ENCODE data around the gene RAE1.

Gene RAE1

GRCh38 chr20:57341663-57342062 lies 9.4 kb upstream of the RAE1 start:
- Histone ChIP-seq H3F3A (ENCODE audit: low read depth) (no peaks in the 10 kb centered on the region), H3K9me2 (replicated peaks; ENCODE audit: low read depth, low read length) (no peaks in the 10 kb centered on the region), H3K9me3 (ENCODE audit: insufficient read depth, low read depth, low read length) (no peaks in the 10 kb centered on the region), H3K79me2 (ENCODE audit: insufficient read depth, low read length) (no peaks in the 10 kb centered on the region), H3K4me2 (ENCODE audit: low read depth, low read length, poor library complexity, severe bottlenecking) (no peak overlapping the region), H3K4me3 (ENCODE audit: low read length, poor library complexity, severe bottlenecking) (no peak overlapping the region), H3K9ac (ENCODE audit: low read depth, low read length, poor library complexity, severe bottlenecking) (no peak overlapping the region), H3K4me1 (ENCODE audit: insufficient read depth, low read length, poor library complexity, severe bottlenecking) (no peaks in the 10 kb centered on the region), H3K27me3 (ENCODE audit: insufficient read depth, low read length, poor library complexity, severe bottlenecking) (no peaks in the 10 kb centered on the region), H4K20me1 (ENCODE audit: insufficient read depth, low read length, poor library complexity, severe bottlenecking) (no peaks in the 10 kb centered on the region), H3K36me3 (ENCODE audit: insufficient read depth, low read length) (no peaks in the 10 kb centered on the region), H2AFZ (ENCODE audit: low read length) (no peak overlapping the region)
- TF ChIP-seq EZH2phosphoT487 (IDR thresholded peaks at IDR 0.05; ENCODE audit: borderline replicate concordance) (no peak), CTCF (conservative IDR thresholded peaks at IDR 0.05; ENCODE audit: low read length) (no peak)

GRCh38 chr20:57342829-57343228 lies 8.2 kb upstream of the RAE1 start:
- H3K4me3 ChIP-seq (ENCODE audit: low read length, poor library complexity, severe bottlenecking), result no peak overlapping the region
- no peaks in the 10 kb centered on the region for H3K9me2 ChIP-seq (replicated peaks; ENCODE audit: low read depth, low read length)
- H2AFZ ChIP-seq (ENCODE audit: low read length), result no peak overlapping the region
- H3K27me3 ChIP-seq (ENCODE audit: insufficient read depth, low read length, poor library complexity, severe bottlenecking), result no peaks in the 10 kb centered on the region
- no peaks in the 10 kb centered on the region for H4K20me1 ChIP-seq (ENCODE audit: insufficient read depth, low read length, poor library complexity, severe bottlenecking)
- no peak overlapping the region for H3K4me2 ChIP-seq (ENCODE audit: low read depth, low read length, poor library complexity, severe bottlenecking)
- no peaks in the 10 kb centered on the region for H3K79me2 ChIP-seq (ENCODE audit: insufficient read depth, low read length)
- TF ChIP-seq EZH2phosphoT487 (IDR thresholded peaks at IDR 0.05; ENCODE audit: borderline replicate concordance) (no peak), CTCF (conservative IDR thresholded peaks at IDR 0.05; ENCODE audit: low read length) (no peak)
- H3K36me3 ChIP-seq (ENCODE audit: insufficient read depth, low read length), result no peaks in the 10 kb centered on the region
- H3K4me1 ChIP-seq (ENCODE audit: insufficient read depth, low read length, poor library complexity, severe bottlenecking), result no peaks in the 10 kb centered on the region
- no peaks in the 10 kb centered on the region for H3F3A ChIP-seq (ENCODE audit: low read depth)
- no peaks in the 10 kb centered on the region for H3K9me3 ChIP-seq (ENCODE audit: insufficient read depth, low read depth, low read length)
- no peak overlapping the region for H3K9ac ChIP-seq (ENCODE audit: low read depth, low read length, poor library complexity, severe bottlenecking)

GRCh38 chr20:57346477-57346876 lies 4.6 kb upstream of the RAE1 start:
- Histone ChIP-seq H2AFZ (ENCODE audit: low read length) (no peak overlapping the region), H3K9me2 (replicated peaks; ENCODE audit: low read depth, low read length) (no peaks in the 10 kb centered on the region), H3K9ac (ENCODE audit: low read depth, low read length, poor library complexity, severe bottlenecking) (no peak overlapping the region), H3K36me3 (ENCODE audit: insufficient read depth, low read length) (no peaks in the 10 kb centered on the region), H3K4me2 (ENCODE audit: low read depth, low read length, poor library complexity, severe bottlenecking) (no peak overlapping the region), H3K27me3 (ENCODE audit: insufficient read depth, low read length, poor library complexity, severe bottlenecking) (no peaks in the 10 kb centered on the region), H3K79me2 (ENCODE audit: insufficient read depth, low read length) (peaks cover 5% of the 10 kb centered on the region), H3K4me1 (ENCODE audit: insufficient read depth, low read length, poor library complexity, severe bottlenecking) (no peaks in the 10 kb centered on the region), H4K20me1 (ENCODE audit: insufficient read depth, low read length, poor library complexity, severe bottlenecking) (peaks cover 4% of the 10 kb centered on the region), H3K4me3 (ENCODE audit: low read length, poor library complexity, severe bottlenecking) (no peak overlapping the region), H3K9me3 (ENCODE audit: insufficient read depth, low read depth, low read length) (no peaks in the 10 kb centered on the region), H3F3A (ENCODE audit: low read depth) (no peaks in the 10 kb centered on the region)
- TF ChIP-seq CTCF (conservative IDR thresholded peaks at IDR 0.05; ENCODE audit: low read length) (peak; percentile 94), EZH2phosphoT487 (IDR thresholded peaks at IDR 0.05; ENCODE audit: borderline replicate concordance) (no peak)
